Measurements from ENCODE around the gene TMEM8B.
A peak's percentile ranks its signal among the peaks of the same experiment; 100 is the strongest.

TMEM8B gene

GRCh38 chr9:35812025-35812602, 16.9 kb upstream of the TMEM8B start, which contains the start of gene SPAG8:
SPAG8 (minus strand) TSS chr9:35812262; CDS start chr9:35812147, 115 bp downstream.
- DNase-seq: peak; percentile 76

DNA sequence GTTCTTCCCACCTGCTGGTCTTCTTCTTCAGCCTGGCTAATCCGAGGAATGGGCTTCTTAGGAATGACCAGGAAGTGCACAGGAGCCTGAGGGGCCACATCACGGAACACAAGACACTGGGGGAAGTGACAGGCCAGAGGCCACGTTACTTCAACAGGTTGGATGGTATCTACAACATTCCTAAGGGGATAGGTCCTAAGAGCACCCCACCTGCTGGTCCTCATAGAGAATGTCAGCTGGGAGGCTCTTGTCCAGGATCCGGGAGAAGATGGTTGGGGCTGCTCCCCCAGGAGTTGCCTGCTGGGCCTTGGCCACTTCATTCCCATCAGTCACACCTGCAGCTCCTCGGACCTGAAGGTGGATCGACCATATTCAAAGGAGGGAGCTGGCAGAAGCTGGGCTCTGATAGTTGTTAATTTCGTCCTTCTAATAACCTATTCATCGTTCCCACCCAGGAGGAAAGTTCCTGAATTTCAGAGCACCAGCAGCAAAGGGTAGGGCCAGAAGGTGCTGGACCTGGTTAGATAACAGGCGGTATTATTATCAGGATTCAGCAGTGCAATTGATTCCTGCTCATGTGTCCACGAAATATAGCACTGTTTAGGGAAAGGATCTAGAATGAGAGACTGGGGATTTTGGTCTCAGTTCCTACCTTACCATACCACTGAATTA, 15.5 kb upstream of the TMEM8B start:
- no peak for DNase-seq

DNA sequence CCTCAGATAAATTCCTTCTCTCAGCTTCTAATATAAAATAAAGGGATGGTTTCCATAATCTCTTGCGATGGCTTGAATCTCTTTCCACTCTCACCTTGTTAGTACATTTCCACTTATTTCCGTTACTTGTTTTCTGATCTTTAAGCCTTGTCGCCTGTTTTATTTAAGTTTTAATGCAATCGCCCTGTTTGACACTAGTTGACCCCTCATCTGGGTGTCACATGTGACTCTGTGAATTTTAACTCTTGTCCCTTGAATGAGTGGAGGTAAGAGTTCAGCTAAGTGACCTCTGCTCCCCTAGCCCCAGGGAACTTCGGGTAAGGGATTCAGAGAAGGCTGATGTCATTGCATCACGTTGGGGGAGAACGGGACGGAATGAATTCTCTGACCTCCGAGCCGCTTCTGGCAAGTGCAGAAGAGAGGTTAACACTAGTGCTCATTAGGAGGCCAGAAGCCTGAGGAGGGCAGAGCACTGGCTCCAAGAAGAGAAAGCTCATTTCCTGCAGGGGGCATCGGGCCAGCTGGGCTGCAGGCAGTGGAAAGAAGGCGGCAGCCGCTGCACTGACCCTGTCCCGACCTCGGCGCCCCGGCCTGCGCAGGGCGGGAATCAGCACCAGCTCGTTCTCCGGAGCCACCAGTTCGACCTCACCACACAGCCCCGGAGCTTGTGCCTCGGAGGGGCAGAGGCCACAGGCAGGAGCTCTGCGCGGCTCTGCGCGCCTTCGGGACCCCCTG, 14.8 kb upstream of the TMEM8B start:
- DNase-seq: no peak

GRCh38 chr9:35814841-35815543, 14.0 kb upstream of the TMEM8B start, which contains the start of gene HINT2:
HINT2 (minus strand) TSS chr9:35815042; CDS start chr9:35814979, 63 bp downstream.
- DNase-seq: peak; percentile 90

GRCh38 chr9:35816708-35817107, 12.3 kb upstream of the TMEM8B start:
- peak; percentile 75 for DNase-seq

- DNase-seq: no peak
Measured at GRCh38 chr9:35818341-35818740, 10.7 kb upstream of the TMEM8B start.

DNA sequence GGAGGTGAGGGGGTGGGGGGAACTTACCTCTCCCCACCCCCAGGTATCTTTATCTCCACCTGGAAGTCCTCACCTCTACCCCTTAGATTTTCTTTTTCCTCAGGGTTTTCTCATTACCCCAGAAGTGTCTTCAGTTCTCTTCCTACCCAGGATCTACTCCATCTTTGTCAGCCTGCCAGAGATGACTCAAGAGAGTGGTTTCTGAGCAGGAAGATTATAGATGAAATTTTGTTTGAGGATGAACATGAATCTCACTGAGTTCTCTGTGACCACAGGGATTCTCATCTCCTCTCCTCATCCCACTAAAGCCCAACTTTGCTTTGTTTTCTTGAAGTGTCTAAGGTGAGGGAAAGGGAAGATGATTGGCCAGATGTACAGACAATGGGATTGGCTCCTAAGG, 9.0 kb upstream of the TMEM8B start:
- no peak for DNase-seq

DNA sequence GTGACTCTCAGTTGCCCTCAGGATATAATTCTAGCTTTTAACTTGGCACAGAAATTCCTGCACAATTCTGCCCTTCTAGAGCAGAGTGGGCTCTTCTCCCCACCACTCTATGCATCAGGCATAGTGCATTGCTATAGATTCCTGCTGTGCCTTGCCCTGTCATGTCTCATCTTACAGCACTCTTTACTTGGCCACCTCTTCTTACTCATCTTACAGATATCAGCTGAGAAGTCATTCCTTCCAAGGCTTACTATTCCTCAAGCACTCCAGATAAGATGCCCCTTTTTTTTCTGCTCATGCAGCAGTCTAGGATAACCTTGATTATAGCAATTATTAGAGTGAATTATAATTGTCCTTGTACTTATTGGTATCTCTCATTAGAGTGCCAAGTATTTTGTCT, 6.1 kb upstream of the TMEM8B start:
- DNase-seq: no peak

- DNase-seq: no peak
Measured at GRCh38 chr9:35826071-35826701, 2.8 kb upstream of the TMEM8B start.

- no peak for DNase-seq
Measured at GRCh38 chr9:35827486-35827885, 1.5 kb upstream of the TMEM8B start.

DNA sequence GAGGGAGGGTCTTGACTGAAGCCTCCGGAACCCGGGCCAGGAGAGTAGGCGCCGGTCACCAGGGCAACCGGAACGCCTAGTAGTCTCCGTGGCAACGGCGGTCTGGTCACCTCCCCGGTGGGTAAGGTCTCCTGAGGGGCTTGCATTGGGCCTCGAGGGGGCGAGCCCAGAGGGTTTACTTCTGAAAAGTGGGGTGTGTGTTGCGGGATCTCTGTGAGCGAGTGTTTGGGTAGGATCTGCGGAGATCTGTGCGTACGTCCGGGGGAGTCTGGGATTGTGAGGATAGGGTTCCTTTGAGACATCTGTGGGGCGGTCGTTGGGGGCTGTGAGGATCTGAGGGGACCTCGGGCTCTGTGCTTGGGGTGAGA, 328 bp upstream of the TMEM8B start, which contains the start of gene FAM221B:
TSS of gene FAM221B (minus strand) at position 17 of the 368 bp plus-strand sequence. CDS start 2,571 bp downstream, outside the sequence.
- no peak for DNase-seq

- no peak for DNase-seq
Measured at GRCh38 chr9:35829764-35830096, 702 bp downstream of the TMEM8B start.

- no peak for DNase-seq
Measured at GRCh38 chr9:35831040-35831439, 2.0 kb downstream of the TMEM8B start.

- DNase-seq: no peak
Measured at GRCh38 chr9:35832814-35833213, 3.8 kb downstream of the TMEM8B start.

- DNase-seq: no peak
Measured at GRCh38 chr9:35834260-35835215, 5.5 kb downstream of the TMEM8B start.

GRCh38 chr9:35835216-35835632, 6.2 kb downstream of the TMEM8B start:
- no peak for DNase-seq

- DNase-seq: no peak
Measured at GRCh38 chr9:35835766-35836165, 6.7 kb downstream of the TMEM8B start.

DNA sequence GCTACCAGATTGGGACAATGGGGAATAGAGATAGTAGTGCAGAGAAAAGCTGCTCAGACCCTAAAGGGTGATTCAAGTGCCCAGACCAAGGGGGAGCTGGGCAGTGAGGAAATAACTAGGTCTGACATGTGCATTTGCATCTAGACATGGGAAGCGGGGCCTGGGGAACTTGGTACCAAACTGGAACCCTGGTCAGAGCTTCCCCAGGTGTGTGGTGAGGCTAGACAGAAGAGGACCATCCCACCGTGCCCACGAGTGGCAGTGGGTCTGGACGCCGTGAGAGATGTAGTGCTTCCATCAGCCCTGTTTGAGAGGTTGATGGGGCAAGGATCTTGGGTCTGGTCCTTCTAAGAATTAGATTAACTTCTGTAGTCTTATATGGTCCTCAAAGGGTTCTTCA, 7.6 kb downstream of the TMEM8B start:
- DNase-seq: no peak

GRCh38 chr9:35839926-35840325, 10.9 kb downstream of the TMEM8B start:
- no peak for DNase-seq

DNA sequence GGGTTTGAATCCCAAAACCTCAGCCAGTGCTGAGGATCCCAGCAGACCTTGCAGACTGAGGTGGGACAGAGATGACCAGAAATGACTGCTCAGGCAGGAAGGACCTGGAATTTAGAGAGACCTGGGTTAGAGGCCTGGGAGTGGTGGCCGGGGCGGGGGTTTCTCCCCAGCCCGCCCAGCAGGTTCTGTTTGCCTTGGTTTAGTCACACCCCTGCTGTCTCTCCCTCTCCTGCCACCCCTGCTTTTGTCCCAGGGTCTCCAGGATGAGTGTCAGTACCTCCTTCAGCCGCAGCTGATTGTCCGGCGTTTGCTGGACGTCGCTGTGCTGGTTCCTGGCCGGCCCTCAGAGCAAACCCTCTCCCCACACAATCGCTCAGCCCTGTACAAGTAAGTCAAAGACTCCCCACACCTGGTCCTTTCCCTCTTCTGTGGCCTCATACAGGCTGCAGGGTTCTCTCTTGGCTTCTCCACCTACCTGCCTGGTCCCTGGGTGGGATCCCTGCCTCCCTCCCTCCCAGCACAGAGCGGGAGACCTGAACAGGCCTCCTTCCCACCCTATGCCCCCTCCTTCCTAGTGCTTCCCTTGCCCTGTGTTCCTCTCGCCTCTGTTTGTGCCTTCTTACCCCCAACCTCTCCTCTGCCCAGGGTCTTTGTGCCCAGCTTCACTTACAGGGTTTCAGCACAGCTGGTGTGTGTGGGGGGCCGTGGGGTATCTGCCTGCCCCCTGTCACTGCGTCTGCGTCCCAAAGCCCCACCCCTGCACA, 12.0 kb downstream of the TMEM8B start:
- DNase-seq: no peak

DNA sequence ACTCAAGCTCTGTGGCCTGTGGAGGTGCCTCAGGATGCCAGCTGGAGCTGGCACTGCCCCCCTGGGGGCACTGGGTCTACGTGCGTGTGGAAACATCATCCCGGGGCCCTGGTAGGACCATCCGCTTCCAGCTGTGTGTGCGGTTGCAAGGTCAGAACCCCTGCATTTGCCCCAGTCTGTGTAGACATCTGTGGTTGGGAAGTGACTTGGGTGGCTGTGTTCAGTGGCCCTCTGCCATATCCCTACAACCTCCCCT, 12.5 kb downstream of the TMEM8B start:
- DNase-seq: no peak

Measured in NCI-H2171 (cell line).